Measurements from ENCODE around the gene PPP1R14D. TPM values are rescaled to one million over a fixed set of nuclear protein-coding genes. Genes with fewer than 3 reads are reported as not detected.
A peak's percentile ranks its signal among the peaks of the same experiment; 100 is the strongest.

PPP1R14D gene
- total and polyA plus RNA-seq, 4 donors = 22.3 TPM; not detected in 3

DNA sequence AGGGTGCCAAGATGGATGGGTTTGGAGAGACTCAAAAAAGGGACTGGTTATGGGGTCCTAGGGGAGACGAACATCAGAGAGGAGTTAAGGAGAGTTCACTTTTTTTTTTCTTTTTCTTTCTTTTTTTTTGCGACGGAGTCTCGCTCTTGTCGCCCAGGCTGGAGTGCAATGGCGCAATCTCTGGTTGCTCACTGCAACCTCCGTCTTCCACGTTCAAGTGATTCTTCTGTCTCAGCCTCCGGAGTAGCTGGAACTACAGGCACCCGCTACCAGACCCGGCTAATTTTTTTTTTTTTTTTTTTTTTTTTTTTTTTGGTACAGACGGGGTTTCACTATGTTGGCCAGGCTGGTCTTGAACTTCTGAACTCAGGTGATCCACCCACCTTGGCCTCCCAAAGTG, 16.5 kb upstream of the PPP1R14D start:
- ATAC-seq (ENCODE audit: low FRiP score) (no peak), DNase-seq (no peak)
- WGBS, 2 donors = 45 to 61% methylated on average over 10 to 12 of the region's 12 CpGs
- Histone ChIP-seq H3K27me3 (ENCODE audit: control insufficient read depth in 1 of 2, insufficient read depth in 2 of 2, low read length in 1 of 2) (no peaks in the 10 kb centered on the region), H3K4me3 (ENCODE audit: low read length in 2 of 2) (no peak overlapping the region), H3K27ac (ENCODE audit: low read depth in 1 of 2, low read length in 2 of 2) (no peak overlapping the region), H3K36me3 (ENCODE audit: control insufficient read depth in 1 of 2, insufficient read depth in 2 of 2, low read length in 1 of 2) (no peaks in the 10 kb centered on the region), H3K9me3 (ENCODE audit: control insufficient read depth, low read length) (no peaks in the 10 kb centered on the region), H3K4me1 (ENCODE audit: control insufficient read depth in 1 of 2, insufficient read depth in 2 of 2, low read length in 2 of 2) (no peaks in the 10 kb centered on the region)
- intact Hi-C loops (cut with DNase I) = no loop called here

DNA sequence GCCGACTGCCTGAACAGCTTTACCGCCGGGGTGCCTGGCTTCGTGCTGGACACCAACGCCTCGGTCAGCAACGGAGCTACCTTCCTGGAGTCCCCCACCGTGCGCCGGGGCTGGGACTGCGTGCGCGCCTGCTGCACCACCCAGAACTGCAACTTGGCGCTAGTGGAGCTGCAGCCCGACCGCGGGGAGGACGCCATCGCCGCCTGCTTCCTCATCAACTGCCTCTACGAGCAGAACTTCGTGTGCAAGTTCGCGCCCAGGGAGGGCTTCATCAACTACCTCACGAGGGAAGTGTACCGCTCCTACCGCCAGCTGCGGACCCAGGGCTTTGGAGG, 16.2 kb upstream of the PPP1R14D start:
- 1 to 3% methylated on average over 28 of the region's 28 CpGs for WGBS, 2 donors
- no peaks in the 10 kb centered on the region for H3K9me3 ChIP-seq (ENCODE audit: control insufficient read depth, low read length)
- no peaks in the 10 kb centered on the region for H3K4me1 ChIP-seq (ENCODE audit: control insufficient read depth in 1 of 2, insufficient read depth in 2 of 2, low read length in 2 of 2)
- H3K27ac ChIP-seq (ENCODE audit: low read depth in 1 of 2, low read length in 2 of 2) = no peak overlapping the region
- DNase-seq = peak; percentile 53 to 81
- no peaks in the 10 kb centered on the region for H3K36me3 ChIP-seq (ENCODE audit: control insufficient read depth in 1 of 2, insufficient read depth in 2 of 2, low read length in 1 of 2)
- no peak for ATAC-seq (ENCODE audit: low FRiP score)
- peak overlapping the region in 1 of 2 donors; percentile 2 for H3K4me3 ChIP-seq (ENCODE audit: low read length in 2 of 2)
- intact Hi-C loops (cut with DNase I) = no loop called here
- H3K27me3 ChIP-seq (ENCODE audit: control insufficient read depth in 1 of 2, insufficient read depth in 2 of 2, low read length in 1 of 2) = no peaks in the 10 kb centered on the region

DNA sequence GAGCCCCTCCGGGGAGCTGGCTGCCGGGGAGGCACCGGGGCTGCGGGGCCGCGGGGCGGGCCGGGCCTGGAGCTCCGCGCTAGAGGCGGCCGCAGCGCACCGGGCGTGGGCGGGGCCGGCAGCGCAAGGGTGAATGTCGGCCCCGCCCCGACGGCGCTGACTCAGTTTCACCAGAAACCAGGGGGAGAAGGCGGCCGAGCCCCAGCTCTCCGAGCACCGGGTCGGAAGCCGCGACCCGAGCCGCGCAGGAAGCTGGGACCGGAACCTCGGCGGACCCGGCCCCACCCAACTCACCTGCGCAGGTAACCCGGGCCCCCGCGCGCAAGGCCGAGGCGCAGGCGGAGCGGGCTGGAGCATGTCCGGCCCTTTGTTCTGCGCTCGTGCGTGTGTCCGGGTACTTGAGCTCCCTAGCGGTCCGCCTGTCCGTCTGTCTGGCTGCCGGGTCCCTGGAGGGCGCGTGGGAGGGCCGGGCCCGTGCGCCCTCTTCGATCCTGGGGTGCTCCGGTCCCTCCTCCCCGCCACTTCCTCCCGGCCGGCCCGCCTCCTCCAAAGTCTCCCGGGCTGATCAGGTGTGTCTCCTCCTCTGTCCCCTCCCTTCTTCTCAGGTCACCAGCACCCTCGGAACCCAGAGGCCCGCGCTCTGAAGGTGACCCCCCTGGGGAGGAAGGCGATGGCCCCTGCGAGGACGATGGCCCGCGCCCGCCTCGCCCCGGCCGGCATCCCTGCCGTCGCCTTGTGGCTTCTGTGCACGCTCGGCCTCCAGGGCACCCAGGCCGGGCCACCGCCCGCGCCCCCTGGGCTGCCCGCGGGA, 15.6 kb upstream of the PPP1R14D start, which contains the start of gene SPINT1:
TSS of gene SPINT1 (plus strand) at position 164 of the 811 bp plus-strand sequence. CDS start at position 671, 507 bp downstream.
- 1 to 2% methylated on average over 57 to 89 of the region's 89 CpGs for WGBS, 2 donors
- H3K4me3 ChIP-seq (ENCODE audit: low read length in 2 of 2) = peak within 1 kb of the TSS in 1 of 2 donors; percentile 2
- no peaks in the 10 kb centered on the region for H3K27me3 ChIP-seq (ENCODE audit: control insufficient read depth in 1 of 2, insufficient read depth in 2 of 2, low read length in 1 of 2)
- no peaks in the 10 kb centered on the region for H3K4me1 ChIP-seq (ENCODE audit: control insufficient read depth in 1 of 2, insufficient read depth in 2 of 2, low read length in 2 of 2)
- intact Hi-C loops (cut with DNase I) = no loop called here
- ATAC-seq (ENCODE audit: low FRiP score) (no peak), DNase-seq (peak; percentile 47 to 79)
- H3K9me3 ChIP-seq (ENCODE audit: control insufficient read depth, low read length) = no peaks in the 10 kb centered on the region
- no peaks in the 10 kb centered on the region for H3K36me3 ChIP-seq (ENCODE audit: control insufficient read depth in 1 of 2, insufficient read depth in 2 of 2, low read length in 1 of 2)
- H3K27ac ChIP-seq (ENCODE audit: low read depth in 1 of 2, low read length in 2 of 2) = no peak within 1 kb of the TSS

- no peaks in the 10 kb centered on the region for H3K27me3 ChIP-seq (ENCODE audit: control insufficient read depth in 1 of 2, insufficient read depth in 2 of 2, low read length in 1 of 2)
- peak overlapping the region in 1 of 2 donors; percentile 2 for H3K4me3 ChIP-seq (ENCODE audit: low read length in 2 of 2)
- 25 to 29% methylated on average over 23 to 34 of the region's 34 CpGs for WGBS, 2 donors
- intact Hi-C loops (cut with DNase I) = no loop called here
- H3K27ac ChIP-seq (ENCODE audit: low read depth in 1 of 2, low read length in 2 of 2) = no peak overlapping the region
- no peak for ATAC-seq (ENCODE audit: low FRiP score)
- DNase-seq = peak; percentile 7 to 59
- no peaks in the 10 kb centered on the region for H3K36me3 ChIP-seq (ENCODE audit: control insufficient read depth in 1 of 2, insufficient read depth in 2 of 2, low read length in 1 of 2)
- H3K9me3 ChIP-seq (ENCODE audit: control insufficient read depth, low read length) = no peaks in the 10 kb centered on the region
- H3K4me1 ChIP-seq (ENCODE audit: control insufficient read depth in 1 of 2, insufficient read depth in 2 of 2, low read length in 2 of 2) = no peaks in the 10 kb centered on the region
These were observed 14.9 kb upstream of the PPP1R14D start for GRCh38 chr15:40843261-40843884.

- WGBS, 2 donors = 84 to 89% methylated on average over 2 of the region's 2 CpGs
- H3K36me3 ChIP-seq (ENCODE audit: control insufficient read depth in 1 of 2, insufficient read depth in 2 of 2, low read length in 1 of 2) = no peaks in the 10 kb centered on the region
- H3K4me3 ChIP-seq (ENCODE audit: low read length in 2 of 2) = no peak overlapping the region
- no peaks in the 10 kb centered on the region for H3K9me3 ChIP-seq (ENCODE audit: control insufficient read depth, low read length)
- no peaks in the 10 kb centered on the region for H3K4me1 ChIP-seq (ENCODE audit: control insufficient read depth in 1 of 2, insufficient read depth in 2 of 2, low read length in 2 of 2)
- ATAC-seq (ENCODE audit: low FRiP score) (no peak), DNase-seq (no peak)
- H3K27me3 ChIP-seq (ENCODE audit: control insufficient read depth in 1 of 2, insufficient read depth in 2 of 2, low read length in 1 of 2) = no peaks in the 10 kb centered on the region
- H3K27ac ChIP-seq (ENCODE audit: low read depth in 1 of 2, low read length in 2 of 2) = no peak overlapping the region
- intact Hi-C loops (cut with DNase I) = no loop called here
These were observed 13.2 kb upstream of the PPP1R14D start for GRCh38 chr15:40841741-40842140.

- Histone ChIP-seq H3K9me3 (ENCODE audit: control insufficient read depth, low read length) (no peaks in the 10 kb centered on the region), H3K4me3 (ENCODE audit: low read length in 2 of 2) (no peak overlapping the region), H3K27ac (ENCODE audit: low read depth in 1 of 2, low read length in 2 of 2) (no peak overlapping the region), H3K4me1 (ENCODE audit: control insufficient read depth in 1 of 2, insufficient read depth in 2 of 2, low read length in 2 of 2) (no peaks in the 10 kb centered on the region), H3K36me3 (ENCODE audit: control insufficient read depth in 1 of 2, insufficient read depth in 2 of 2, low read length in 1 of 2) (no peaks in the 10 kb centered on the region), H3K27me3 (ENCODE audit: control insufficient read depth in 1 of 2, insufficient read depth in 2 of 2, low read length in 1 of 2) (no peaks in the 10 kb centered on the region)
- peak; percentile 2 to 35 for DNase-seq
- ATAC-seq (ENCODE audit: low FRiP score) = no peak
- WGBS, 2 donors = 89 to 90% methylated on average over 5 of the region's 5 CpGs
- intact Hi-C loops (cut with DNase I) = no loop called here
These were observed 10.2 kb upstream of the PPP1R14D start for GRCh38 chr15:40838756-40839155.

DNA sequence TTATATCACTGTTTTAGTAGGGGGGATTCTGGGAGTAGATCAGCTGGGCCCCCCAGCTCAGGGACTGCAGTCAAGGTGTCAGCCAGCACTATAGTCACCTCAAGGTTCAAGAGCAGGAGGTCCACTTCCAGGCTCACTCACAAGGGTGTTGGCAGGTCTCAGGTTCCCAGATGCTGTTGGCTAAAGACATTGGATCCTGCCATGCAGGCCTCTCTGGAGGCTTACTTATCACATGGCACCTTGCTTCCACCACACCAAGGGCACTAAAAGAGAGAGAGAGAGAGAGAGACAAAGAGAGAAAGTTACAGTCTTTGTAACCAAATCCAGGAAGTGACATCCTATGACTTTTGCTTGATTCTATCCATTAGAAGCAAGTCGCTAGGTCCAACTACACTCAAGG, 7.5 kb upstream of the PPP1R14D start:
- intact Hi-C loops (cut with DNase I) = no loop called here
- H3K36me3 ChIP-seq (ENCODE audit: control insufficient read depth in 1 of 2, insufficient read depth in 2 of 2, low read length in 1 of 2) = no peaks in the 10 kb centered on the region
- 96 to 97% methylated on average over 1 of the region's 1 CpG for WGBS, 2 donors
- H3K9me3 ChIP-seq (ENCODE audit: control insufficient read depth, low read length) = no peaks in the 10 kb centered on the region
- ATAC-seq (ENCODE audit: low FRiP score) (no peak), DNase-seq (peak; percentile 17 to 30)
- H3K4me1 ChIP-seq (ENCODE audit: control insufficient read depth in 1 of 2, insufficient read depth in 2 of 2, low read length in 2 of 2) = no peaks in the 10 kb centered on the region
- H3K27me3 ChIP-seq (ENCODE audit: control insufficient read depth in 1 of 2, insufficient read depth in 2 of 2, low read length in 1 of 2) = no peaks in the 10 kb centered on the region
- no peak overlapping the region for H3K27ac ChIP-seq (ENCODE audit: low read depth in 1 of 2, low read length in 2 of 2)
- no peak overlapping the region for H3K4me3 ChIP-seq (ENCODE audit: low read length in 2 of 2)

- no peak overlapping the region for H3K4me3 ChIP-seq (ENCODE audit: low read length in 2 of 2)
- no peaks in the 10 kb centered on the region for H3K36me3 ChIP-seq (ENCODE audit: control insufficient read depth in 1 of 2, insufficient read depth in 2 of 2, low read length in 1 of 2)
- H3K4me1 ChIP-seq (ENCODE audit: control insufficient read depth in 1 of 2, insufficient read depth in 2 of 2, low read length in 2 of 2) = no peaks in the 10 kb centered on the region
- no peaks in the 10 kb centered on the region for H3K9me3 ChIP-seq (ENCODE audit: control insufficient read depth, low read length)
- DNase-seq = peak in 1 of 2 donors; percentile 31
- no peak for ATAC-seq (ENCODE audit: low FRiP score)
- no peak overlapping the region for H3K27ac ChIP-seq (ENCODE audit: low read depth in 1 of 2, low read length in 2 of 2)
- intact Hi-C loops (cut with DNase I) = no loop called here
- H3K27me3 ChIP-seq (ENCODE audit: control insufficient read depth in 1 of 2, insufficient read depth in 2 of 2, low read length in 1 of 2) = no peaks in the 10 kb centered on the region
These were observed 4.4 kb upstream of the PPP1R14D start for GRCh38 chr15:40832903-40833302.

DNA sequence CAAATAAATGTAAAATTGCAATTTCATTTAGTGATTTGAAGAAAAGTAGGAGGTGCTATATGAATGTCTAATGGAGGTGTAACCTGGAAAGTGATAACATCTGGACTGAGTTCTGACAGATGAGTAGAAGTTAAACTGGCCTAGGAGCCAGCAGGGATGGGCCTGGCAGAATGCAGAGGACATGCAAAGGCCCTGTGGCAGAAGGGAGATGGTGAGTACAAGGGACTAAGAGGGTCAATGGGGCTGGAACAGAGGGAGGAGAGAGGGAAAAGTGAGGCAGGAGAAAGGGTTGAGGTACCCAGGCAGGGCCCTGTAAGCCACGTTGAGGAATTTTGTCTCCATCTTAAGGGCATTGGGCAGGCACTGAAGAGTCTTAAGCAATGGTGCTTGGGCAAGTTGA, 3.4 kb upstream of the PPP1R14D start:
- intact Hi-C loops (cut with DNase I) = no loop called here
- Histone ChIP-seq H3K4me1 (ENCODE audit: control insufficient read depth in 1 of 2, insufficient read depth in 2 of 2, low read length in 2 of 2) (no peaks in the 10 kb centered on the region), H3K27me3 (ENCODE audit: control insufficient read depth in 1 of 2, insufficient read depth in 2 of 2, low read length in 1 of 2) (no peaks in the 10 kb centered on the region), H3K36me3 (ENCODE audit: control insufficient read depth in 1 of 2, insufficient read depth in 2 of 2, low read length in 1 of 2) (no peaks in the 10 kb centered on the region), H3K4me3 (ENCODE audit: low read length in 2 of 2) (no peak overlapping the region), H3K9me3 (ENCODE audit: control insufficient read depth, low read length) (no peaks in the 10 kb centered on the region), H3K27ac (ENCODE audit: low read depth in 1 of 2, low read length in 2 of 2) (no peak overlapping the region)
- peak in 1 of 2 donors; percentile 24 for DNase-seq
- no peak for ATAC-seq (ENCODE audit: low FRiP score)
- WGBS, 2 donors = 74 to 79% methylated on average over 1 of the region's 1 CpG

All from aorta (tissue), 5 donors.